D721Med (cell line): ENCODE results near the gene CDK14.

Experiments used
- DNase-seq: peaks from one replicate; pipeline ENCODE4 v3.0.0; 2011; ENCODE audit warnings: low spot score; ENCODE audit not compliant: insufficient read length
- FAIRE-seq: peaks from 2 replicates; lab custom pipeline; 2011; peaks lifted over from hg19 to GRCh38; lab: Jason Lieb, UNC
- CTCF ChIP-seq: IDR thresholded peaks from 2 replicates; pipeline ENCODE4 v1.5.1; 2012; ENCODE audit warnings: mild to moderate bottlenecking, control low read depth; ENCODE audit not compliant: insufficient read depth; ENCODE audit errors: missing control alignments

Gene CDK14

DNA sequence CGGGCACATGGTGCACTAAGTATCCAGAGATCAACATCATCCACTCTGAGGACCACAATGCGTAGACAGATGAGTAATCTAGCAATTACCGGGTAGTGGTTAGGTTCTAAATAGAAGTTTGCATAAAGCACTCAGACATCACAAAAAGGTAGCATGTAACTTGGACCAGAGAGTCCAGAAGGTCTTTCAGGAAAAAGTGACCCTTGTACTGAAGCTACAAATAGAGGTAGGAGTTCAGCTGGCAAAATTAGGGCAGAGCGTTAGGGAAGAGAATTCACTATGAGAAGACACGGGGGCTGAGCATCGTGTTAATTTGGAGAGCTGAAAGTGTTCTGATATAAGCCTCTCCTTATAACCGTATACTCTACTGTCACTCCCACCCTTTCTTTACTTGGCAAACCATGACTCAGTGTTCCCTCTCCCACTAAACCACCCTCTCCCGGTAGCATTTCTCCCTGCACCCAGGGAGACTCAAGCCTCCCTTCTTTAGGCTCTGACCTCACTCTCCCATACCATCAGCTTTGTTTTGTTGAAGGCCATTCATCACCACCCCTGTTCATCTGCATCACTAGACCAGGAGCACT is 445.9 kb downstream of the CDK14 start:
- FAIRE-seq (no peak), DNase-seq (no peak)
- no peak for TF ChIP-seq CTCF

DNA sequence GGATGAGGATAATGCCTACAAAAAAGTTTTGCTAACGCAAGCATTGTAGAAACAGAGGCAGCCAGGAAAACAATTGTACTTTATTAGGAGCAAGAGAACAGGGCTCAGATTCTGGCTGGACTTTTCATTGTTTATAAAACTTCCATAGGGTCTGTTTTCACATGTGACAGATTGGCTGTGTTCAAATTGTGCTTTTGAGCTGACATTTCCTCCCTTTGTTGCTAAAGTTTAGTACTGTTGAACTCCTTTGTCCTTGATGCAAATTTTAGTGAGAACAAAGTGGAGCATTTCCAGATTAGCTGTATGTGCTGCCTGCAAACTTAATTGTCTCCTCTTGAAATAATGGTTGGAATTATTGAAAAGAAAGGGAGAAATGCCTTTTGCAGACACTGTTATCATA is 447.1 kb downstream of the CDK14 start:
- no peak for DNase-seq
- FAIRE-seq = no peak
- TF ChIP-seq CTCF = no peak

DNA sequence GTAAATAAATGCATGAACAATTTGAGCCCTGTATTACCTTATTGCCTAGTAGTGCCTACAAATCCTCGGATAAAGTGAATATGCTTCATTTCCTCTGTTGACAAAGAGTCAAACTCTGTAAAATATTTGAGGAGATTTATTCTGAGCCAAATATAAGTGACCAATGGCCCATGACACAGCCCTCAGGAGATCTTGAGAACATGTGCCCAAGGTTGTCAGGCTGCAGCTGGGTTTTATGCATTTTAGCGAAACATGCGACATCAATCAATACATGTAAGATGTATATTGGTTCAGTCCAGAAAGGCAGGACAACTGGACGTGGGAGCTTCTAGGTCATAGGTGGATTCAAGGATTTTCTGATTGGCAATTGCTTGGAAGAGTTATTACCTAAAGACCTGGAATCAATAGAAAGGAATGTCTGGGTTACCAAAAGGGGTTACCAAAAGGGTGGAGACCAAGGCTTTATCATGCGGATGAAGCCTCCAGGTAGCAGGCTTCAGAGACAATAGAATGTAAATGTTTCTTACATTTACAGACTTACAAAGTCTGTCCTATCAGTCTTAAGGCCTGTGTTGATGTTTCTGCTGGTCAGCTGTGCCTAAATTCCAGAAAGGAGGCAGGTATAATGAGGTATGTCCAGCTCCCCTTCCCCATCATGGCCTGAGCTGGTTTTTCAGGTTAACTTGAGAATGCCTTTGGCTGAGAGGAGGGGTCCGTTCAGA is 448.0 kb downstream of the CDK14 start:
- no peak for FAIRE-seq

DNA sequence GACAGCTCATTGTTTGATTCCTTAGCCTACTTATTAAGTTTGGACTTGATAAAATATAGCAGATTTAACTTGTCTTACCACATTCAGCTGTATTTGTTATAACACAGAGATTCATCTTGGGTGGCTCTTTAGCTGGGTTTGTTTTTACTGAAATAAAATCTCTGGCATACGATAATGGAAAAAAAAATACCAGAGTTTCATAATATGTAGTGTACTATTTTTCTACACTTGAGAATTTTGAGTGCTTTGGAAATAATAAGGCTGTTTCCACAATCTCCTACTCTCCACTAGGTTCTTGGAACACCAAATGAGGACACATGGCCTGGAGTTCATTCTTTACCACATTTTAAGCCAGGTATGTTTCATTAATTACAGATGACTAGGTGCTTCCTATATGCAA is 449.5 kb downstream of the CDK14 start:
- DNase-seq (no peak), FAIRE-seq (peak; percentile 60)
- no peak for TF ChIP-seq CTCF

More for the DNA sequence above, 448.0 kb downstream of the CDK14 start:
- no peak for DNase-seq
- no peak for TF ChIP-seq CTCF

GRCh38 chr7:91046322-91047089 is 450.4 kb downstream of the CDK14 start:
- peak; percentile 47 for TF ChIP-seq CTCF
- DNase-seq (no peak), FAIRE-seq (no peak)

DNA sequence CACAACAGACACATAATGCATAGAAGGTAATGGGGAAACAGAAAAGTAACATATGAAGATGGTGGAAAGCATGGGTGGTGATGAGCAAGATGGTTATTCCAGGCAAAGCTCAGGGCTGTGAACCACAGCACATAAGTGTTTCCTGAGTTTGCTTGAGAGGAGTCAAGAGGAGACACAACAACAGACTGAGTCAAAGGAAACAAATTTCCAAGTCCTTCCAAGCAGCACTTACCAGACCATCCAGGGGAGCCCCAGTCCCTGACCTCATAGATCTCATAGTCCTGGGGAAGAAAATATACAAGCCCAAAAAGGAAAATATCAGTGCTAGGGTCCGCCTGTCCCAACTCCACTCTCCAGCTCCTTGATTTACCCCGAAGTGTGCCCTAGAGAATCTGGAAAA is 451.5 kb downstream of the CDK14 start:
- no peak for TF ChIP-seq CTCF
- no peak for FAIRE-seq
- no peak for DNase-seq
